A673 (cell line): Measurements from ENCODE around the gene ALG5. TPM values are rescaled to one million over a fixed set of nuclear protein-coding genes. Genes with fewer than 3 reads are reported as not detected.

Source experiments
- BruUV-seq: library from RNA; stranded (reverse); fragments of 400-500 nt; replicated peaks from 2 replicates; lab custom pipeline; 2021; lab: Mats Ljungman, UMichigan
- CTCF ChIA-PET: fragments of 300-600 bp; sonication (Branson Sonifier 250); formaldehyde crosslinking; loops from one replicate; lab custom pipeline; 2022; ENCODE audit warnings: antibody characterized with exemption; lab: Charles Lee
- POLR2A ChIA-PET: fragments of 300-600 bp; sonication (Branson Sonifier 250); formaldehyde crosslinking; loops from one replicate; lab custom pipeline; 2022; ENCODE audit warnings: antibody characterized with exemption; ENCODE audit not compliant: low non-redundant PET; lab: Charles Lee
- DNase-seq: peaks from one replicate; pipeline ENCODE4 v3.0.0-alpha.2; 2015; ENCODE audit warnings: low spot score
- H3K27ac ChIP-seq: fragments of 200-600 bp; sonication (generic); 2 replicates; pipeline ENCODE4 v1.5.1; 2016; ENCODE audit warnings: mixed run types, low read depth, mild to moderate bottlenecking, mixed read lengths, antibody characterized with exemption, low read length; ENCODE audit not compliant: poor library complexity, severe bottlenecking
- H3K27me3 ChIP-seq: fragments of 200-600 bp; sonication (generic); replicated peaks from 2 replicates; pipeline ENCODE4 v1.6.1; 2017; ENCODE audit warnings: mixed run types, low read depth, mild to moderate bottlenecking, mixed read lengths, antibody characterized with exemption, low read length; ENCODE audit not compliant: insufficient read depth, poor library complexity
- H3K36me3 ChIP-seq: fragments of 200-600 bp; sonication (generic); 2 replicates; pipeline ENCODE4 v1.6.1; 2016; ENCODE audit warnings: mixed run types, mild to moderate bottlenecking, mixed read lengths, antibody characterized with exemption, low read length; ENCODE audit not compliant: insufficient read depth, poor library complexity, severe bottlenecking
- H3K4me1 ChIP-seq: fragments of 200-600 bp; sonication (generic); 2 replicates; pipeline ENCODE4 v1.6.1; 2017; ENCODE audit warnings: mixed run types, mild to moderate bottlenecking, mixed read lengths, antibody characterized with exemption, low read length; ENCODE audit not compliant: insufficient read depth, poor library complexity, severe bottlenecking
- H3K4me3 ChIP-seq: fragments of 200-600 bp; sonication (generic); 2 replicates; pipeline ENCODE4 v1.5.1; 2016; ENCODE audit warnings: low read depth, mixed run types, mild to moderate bottlenecking, mixed read lengths, low read length; ENCODE audit not compliant: poor library complexity, severe bottlenecking
- H3K9me3 ChIP-seq: fragments of 200-600 bp; sonication (generic); 2 replicates; pipeline ENCODE4 v1.6.1; 2016; ENCODE audit warnings: mixed run types, low read depth, mild to moderate bottlenecking, mixed read lengths, antibody characterized with exemption, low read length; ENCODE audit not compliant: poor library complexity, severe bottlenecking
- CTCF ChIP-seq: fragments of 300-800, 200-600 bp; sonication (generic); conservative IDR thresholded peaks from 2 replicates; pipeline ENCODE4 v1.5.1; 2017; ENCODE audit warnings: low read depth, mild to moderate bottlenecking, antibody characterized with exemption, low read length, moderate library complexity, mixed read lengths
- EZH2 ChIP-seq: fragments of 200-600 bp; sonication (generic); IDR thresholded peaks from 2 replicates; pipeline ENCODE4 v1.6.1; 2017; ENCODE audit warnings: borderline replicate concordance, low read depth, mild to moderate bottlenecking, mixed read lengths, antibody characterized with exemption, low read length; ENCODE audit not compliant: poor library complexity, severe bottlenecking
- intact Hi-C: fragments of 100-400 bp; cut with micrococcal nuclease; formaldehyde crosslinking; loops from one replicate; pipeline ENCODE4 v1.10.0; 2022; ENCODE audit not compliant: unreplicated experiment
- total RNA-seq: library from RNA; stranded (reverse); gene quantifications from 2 replicates; pipeline ENCODE4 v1.2.3, GENCODE V29; 2021

Gene ALG5
- total RNA-seq, 1 experiment from 2014 or later: 52.0 TPM

DNA sequence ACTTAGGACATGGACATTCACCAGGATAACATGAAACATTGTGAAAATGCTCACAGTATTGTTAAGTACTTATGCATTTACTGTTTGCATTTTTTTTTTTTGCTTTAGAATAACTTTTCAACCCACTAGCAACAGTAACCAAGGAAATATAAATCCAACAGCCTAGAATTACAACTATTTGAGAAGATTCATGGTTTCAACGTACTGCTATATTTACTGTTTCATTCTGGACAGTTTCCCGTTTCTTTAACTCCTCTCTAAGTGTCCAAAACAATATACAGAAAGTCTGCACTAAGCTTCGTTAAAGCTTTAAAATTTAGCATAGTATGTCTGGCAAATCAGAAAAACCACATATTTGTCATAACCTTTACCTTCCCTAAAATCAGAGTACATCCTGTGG, 81.8 kb downstream of the ALG5 start:
- Histone ChIP-seq H3K4me1 (peaks cover 72% of the 10 kb centered on the region), H3K36me3 (no peaks in the 10 kb centered on the region), H3K27me3 (no peaks in the 10 kb centered on the region), H3K27ac (peak overlapping the region; percentile 74), H3K4me3 (peak overlapping the region; percentile 79), H3K9me3 (no peaks in the 10 kb centered on the region)
- BruUV-seq: no TSS peak
- no peak for TF ChIP-seq CTCF
- no peak for TF ChIP-seq EZH2
- ChIA-PET CTCF (no interaction called here), POLR2A (no interaction called here)
- intact Hi-C loops: loop anchor here (5.0 kb wide), 1 partner anchor 60 kb away; no protein-coding TSS in a partner anchor
- DNase-seq: no peak

- no peak overlapping the region for H3K4me3 ChIP-seq
- CTCF ChIA-PET: interaction anchor here (0.5 kb wide), 1 partner anchor 33 kb away, joined by 3 read pairs; no protein-coding TSS in a partner anchor
These were observed 83.1 kb downstream of the ALG5 start for GRCh38 chr13:36915896-36916640.

GRCh38 chr13:36915106-36915505, 84.0 kb downstream of the ALG5 start:
- intact Hi-C loops: loop anchor here (5.0 kb wide), 1 partner anchor 58 kb away; no protein-coding TSS in a partner anchor
- ChIA-PET POLR2A (interaction anchor here (0.7 kb wide), 1 partner anchor 38 kb away, joined by 3 read pairs; no protein-coding TSS in a partner anchor), CTCF (interaction anchor here (0.5 kb wide), 1 partner anchor 32 kb away, joined by 3 read pairs; no protein-coding TSS in a partner anchor)
- BruUV-seq: no TSS peak
- Histone ChIP-seq H3K27ac (peak overlapping the region; percentile 73), H3K27me3 (no peaks in the 10 kb centered on the region), H3K9me3 (no peaks in the 10 kb centered on the region), H3K4me3 (no peak overlapping the region), H3K36me3 (no peaks in the 10 kb centered on the region), H3K4me1 (peaks cover 64% of the 10 kb centered on the region)
- TF ChIP-seq CTCF: no peak
- TF ChIP-seq EZH2: no peak
- peak; percentile 61 for DNase-seq

More at GRCh38 chr13:36915896-36916640, 83.1 kb downstream of the ALG5 start:
- no peaks in the 10 kb centered on the region for H3K9me3 ChIP-seq
- no peaks in the 10 kb centered on the region for H3K27me3 ChIP-seq
- no peak for DNase-seq
- peak overlapping the region; percentile 73 for H3K27ac ChIP-seq
- POLR2A ChIA-PET: interaction anchor here (0.6 kb wide), 1 partner anchor 74 kb away, joined by 22 read pairs; no protein-coding TSS in a partner anchor
- BruUV-seq: no TSS peak
- peaks cover 65% of the 10 kb centered on the region for H3K4me1 ChIP-seq
- H3K36me3 ChIP-seq: no peaks in the 10 kb centered on the region
- TF ChIP-seq EZH2 (no peak), CTCF (no peak)
- intact Hi-C loops: loop anchor here (5.0 kb wide), 1 partner anchor 59 kb away; no protein-coding TSS in a partner anchor
